ENCODE data around the gene EFNB2. TPM values are rescaled to one million over a fixed set of nuclear protein-coding genes. Genes with fewer than 3 reads are reported as not detected.

The EFNB2 gene
- total RNA-seq, 1 donor from 2014 or later, result 25.6 TPM

GRCh38 chr13:106503272-106503671, 32.2 kb downstream of the EFNB2 start:
- H3K4me3 ChIP-seq (ENCODE audit: low read depth, low read length), result no peak overlapping the region
- no peak for TF ChIP-seq CTCF (conservative IDR thresholded peaks at IDR 0.05; ENCODE audit: low read depth, low read length)
- DNase-seq (ENCODE audit: low read depth), result no peak

GRCh38 chr13:106500445-106500844, 35.0 kb downstream of the EFNB2 start:
- TF ChIP-seq CTCF (conservative IDR thresholded peaks at IDR 0.05; ENCODE audit: low read depth, low read length), result no peak
- H3K4me3 ChIP-seq (ENCODE audit: low read depth, low read length), result no peak overlapping the region
- DNase-seq (ENCODE audit: low read depth), result no peak

- H3K4me3 ChIP-seq (ENCODE audit: low read depth, low read length), result no peak overlapping the region
- no peak for TF ChIP-seq CTCF (conservative IDR thresholded peaks at IDR 0.05; ENCODE audit: low read depth, low read length)
- no peak for DNase-seq (ENCODE audit: low read depth)
Observed at GRCh38 chr13:106499896-106500295, 35.6 kb downstream of the EFNB2 start.

GRCh38 chr13:106499113-106499512, 36.3 kb downstream of the EFNB2 start:
- DNase-seq (ENCODE audit: low read depth), result no peak
- no peak for TF ChIP-seq CTCF (conservative IDR thresholded peaks at IDR 0.05; ENCODE audit: low read depth, low read length)
- H3K4me3 ChIP-seq (ENCODE audit: low read depth, low read length), result no peak overlapping the region

GRCh38 chr13:106498571-106498970, 36.9 kb downstream of the EFNB2 start:
- no peak for DNase-seq (ENCODE audit: low read depth)
- no peak for TF ChIP-seq CTCF (conservative IDR thresholded peaks at IDR 0.05; ENCODE audit: low read depth, low read length)
- H3K4me3 ChIP-seq (ENCODE audit: low read depth, low read length), result no peak overlapping the region

GRCh38 chr13:106498158-106498557, 37.3 kb downstream of the EFNB2 start:
- H3K4me3 ChIP-seq (ENCODE audit: low read depth, low read length), result no peak overlapping the region
- no peak for DNase-seq (ENCODE audit: low read depth)
- TF ChIP-seq CTCF (conservative IDR thresholded peaks at IDR 0.05; ENCODE audit: low read depth, low read length), result no peak

- no peak for TF ChIP-seq CTCF (conservative IDR thresholded peaks at IDR 0.05; ENCODE audit: low read depth, low read length)
- DNase-seq (ENCODE audit: low read depth), result no peak
- no peak overlapping the region for H3K4me3 ChIP-seq (ENCODE audit: low read depth, low read length)
Observed at GRCh38 chr13:106497079-106497478, 38.4 kb downstream of the EFNB2 start.
